Mesendoderm (in vitro differentiated cells): ENCODE data around the gene CCDC32.

Experiments
- DNase-seq: peaks from one replicate; pipeline ENCODE4 v3.0.0; 2013
- H2AK5ac ChIP-seq: 2 replicates; pipeline ENCODE4 v1.6.1; 2013; ENCODE audit warnings: low read length, inconsistent platforms
- H2BK120ac ChIP-seq: 2 replicates; pipeline ENCODE4 v1.6.1; 2013; ENCODE audit warnings: low read depth, mild to moderate bottlenecking, low read length, moderate library complexity, mixed read lengths
- H2BK15ac ChIP-seq: replicated peaks from 2 replicates; pipeline ENCODE4 v1.6.1; 2013; ENCODE audit warnings: low read depth, mild to moderate bottlenecking, moderate library complexity
- H2BK5ac ChIP-seq: 2 replicates; pipeline ENCODE4 v1.6.1; 2013; ENCODE audit warnings: low read length, inconsistent platforms
- H3K18ac ChIP-seq: 2 replicates; pipeline ENCODE4 v1.6.1; 2013; ENCODE audit warnings: mild to moderate bottlenecking, low read length, mixed read lengths
- H3K23ac ChIP-seq: one replicate; pipeline ENCODE4 v1.6.1; 2013; ENCODE audit warnings: low read length
- H3K27ac ChIP-seq: 2 replicates; pipeline ENCODE4 v1.5.1; 2013; ENCODE audit warnings: low read depth, mild to moderate bottlenecking, inconsistent platforms, low read length, moderate library complexity
- H3K27me3 ChIP-seq: 2 replicates; pipeline ENCODE4 v1.6.1; 2013; ENCODE audit warnings: low read length, control low read depth, mild to moderate bottlenecking, inconsistent platforms; ENCODE audit not compliant: insufficient read depth, poor library complexity
- H3K36me3 ChIP-seq: 2 replicates; pipeline ENCODE4 v1.6.1; 2013; ENCODE audit warnings: low read length, inconsistent platforms; ENCODE audit not compliant: control insufficient read depth, insufficient read depth
- H3K4ac ChIP-seq: one replicate; pipeline ENCODE4 v1.6.1; 2013; ENCODE audit warnings: low read depth, mild to moderate bottlenecking, low read length, moderate library complexity
- H3K4me1 ChIP-seq: 2 replicates; pipeline ENCODE4 v1.6.1; 2013; ENCODE audit warnings: low read depth, low read length, inconsistent platforms; ENCODE audit not compliant: control insufficient read depth
- H3K4me2 ChIP-seq: 2 replicates; pipeline ENCODE4 v1.6.1; 2013; ENCODE audit warnings: low read length
- H3K4me3 ChIP-seq: 2 replicates; pipeline ENCODE4 v1.5.1; 2013; ENCODE audit warnings: mild to moderate bottlenecking, low read length
- H3K56ac ChIP-seq: one replicate; pipeline ENCODE4 v1.6.1; 2013; ENCODE audit warnings: low read length
- H3K79me1 ChIP-seq: 2 replicates; pipeline ENCODE4 v1.6.1; 2013; ENCODE audit warnings: low read length, inconsistent platforms
- H3K79me2 ChIP-seq: 2 replicates; pipeline ENCODE4 v1.6.1; 2013; ENCODE audit warnings: mild to moderate bottlenecking, low read length; ENCODE audit not compliant: control insufficient read depth, insufficient read depth
- H3K9ac ChIP-seq: 2 replicates; pipeline ENCODE4 v1.6.1; 2013; ENCODE audit warnings: low read length, inconsistent platforms
- H4K5ac ChIP-seq: one replicate; pipeline ENCODE4 v1.6.1; 2013; ENCODE audit warnings: low read length
- H4K8ac ChIP-seq: one replicate; pipeline ENCODE4 v1.6.1; 2013; ENCODE audit warnings: low read depth, mild to moderate bottlenecking, control low read depth, low read length, moderate library complexity
- WGBS: extraction: QIAGEN DNeasy Blood & Tissue Kit; methylation state at CpG from one replicate; pipeline ENCODE4 v1.1.7; 2013; ENCODE audit warnings: low lambda C conversion rate, missing lambda C conversion rate; ENCODE audit not compliant: insufficient coverage; ENCODE audit errors: extremely low coverage; 5-methylcytosine and 5-hydroxymethylcytosine counted together

Gene CCDC32

DNA sequence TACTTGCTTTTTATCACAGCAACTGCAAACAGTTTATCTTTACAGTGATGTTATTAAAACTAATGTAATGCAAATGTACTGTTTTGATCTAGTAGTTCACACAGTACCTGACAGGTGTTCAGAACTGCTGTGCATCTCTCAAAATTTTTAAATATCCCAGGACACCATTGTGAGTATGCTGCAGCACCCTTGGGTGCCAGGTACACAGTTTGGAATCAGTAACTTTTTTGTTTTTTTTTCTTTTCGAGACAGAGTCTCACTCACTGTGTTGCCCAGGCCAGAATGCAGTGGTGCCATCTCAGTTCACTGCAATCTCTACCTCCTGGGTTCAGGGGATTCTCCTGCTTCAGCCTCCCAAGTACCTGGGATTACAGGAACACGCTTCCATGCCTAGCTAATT is 32.2 kb upstream of the CCDC32 start:
- Histone ChIP-seq H3K18ac (no peak overlapping the region), H2BK5ac (no peak overlapping the region), H3K4me1 (no peaks in the 10 kb centered on the region), H4K5ac (no peak overlapping the region), H3K9ac (no peak overlapping the region), H3K56ac (no peak overlapping the region), H3K36me3 (no peaks in the 10 kb centered on the region), H2AK5ac (no peak overlapping the region), H3K27ac (no peak overlapping the region), H2BK120ac (no peak overlapping the region), H3K4ac (no peak overlapping the region), H3K4me3 (no peak overlapping the region), H4K8ac (no peak overlapping the region), H3K27me3 (no peaks in the 10 kb centered on the region), H2BK15ac (no peak overlapping the region), H3K4me2 (no peak overlapping the region), H3K79me2 (peaks cover 2% of the 10 kb centered on the region), H3K79me1 (peaks cover 8% of the 10 kb centered on the region), H3K23ac (no peak overlapping the region)
- WGBS, result no CpG with 5 or more reads among the region's 2 CpGs
- DNase-seq, result no peak

DNA sequence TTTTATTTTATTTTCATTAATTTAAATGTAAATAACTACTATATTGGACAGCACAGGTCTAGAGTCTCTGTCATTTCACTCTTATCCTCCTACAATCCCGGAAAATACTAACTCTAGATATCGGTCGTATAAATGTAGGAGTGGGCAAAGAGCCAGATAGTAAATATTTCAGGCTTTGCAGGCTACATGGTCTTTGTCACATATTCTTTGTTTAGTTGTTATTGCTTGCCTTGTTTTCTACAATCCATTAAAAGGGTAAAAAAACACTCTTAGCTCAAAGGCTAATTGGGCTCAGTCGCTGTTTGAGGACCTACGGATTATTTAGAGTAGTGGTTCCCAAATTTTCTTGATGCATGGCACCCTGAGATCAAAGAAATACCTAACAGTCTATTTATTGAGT is 30.9 kb upstream of the CCDC32 start:
- Histone ChIP-seq H4K8ac (no peak overlapping the region), H3K4ac (no peak overlapping the region), H3K27me3 (no peaks in the 10 kb centered on the region), H3K9ac (no peak overlapping the region), H3K27ac (no peak overlapping the region), H3K4me3 (no peak overlapping the region), H2AK5ac (no peak overlapping the region), H3K4me1 (no peaks in the 10 kb centered on the region), H2BK120ac (no peak overlapping the region), H3K79me2 (peaks cover 2% of the 10 kb centered on the region), H3K18ac (no peak overlapping the region), H2BK15ac (no peak overlapping the region), H4K5ac (no peak overlapping the region), H2BK5ac (no peak overlapping the region), H3K79me1 (peaks cover 6% of the 10 kb centered on the region), H3K36me3 (no peaks in the 10 kb centered on the region), H3K56ac (no peak overlapping the region), H3K23ac (no peak overlapping the region), H3K4me2 (no peak overlapping the region)
- DNase-seq, result no peak
- WGBS, result no CpG with 5 or more reads among the region's 5 CpGs

DNA sequence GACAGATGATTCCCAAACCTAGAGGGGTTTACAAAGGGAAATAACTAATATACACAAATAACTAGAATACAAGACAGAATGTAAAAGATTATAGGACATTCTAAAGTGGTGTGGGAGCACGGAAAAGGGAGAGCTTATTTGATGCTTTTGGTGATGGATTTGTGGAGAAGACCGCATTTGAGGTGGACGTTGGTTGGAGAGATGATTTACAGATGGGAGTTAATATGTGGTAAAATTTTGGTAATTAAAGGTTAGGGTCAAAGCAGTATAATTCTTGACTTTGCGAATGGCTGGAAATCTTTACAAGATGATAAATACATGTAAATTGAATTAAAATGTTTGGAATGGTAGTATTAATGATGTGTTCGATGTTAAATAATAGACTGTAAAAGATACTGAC is 30.4 kb upstream of the CCDC32 start:
- Histone ChIP-seq H2BK15ac (no peak overlapping the region), H3K27me3 (no peaks in the 10 kb centered on the region), H3K36me3 (no peaks in the 10 kb centered on the region), H3K79me1 (peaks cover 6% of the 10 kb centered on the region), H3K79me2 (peaks cover 2% of the 10 kb centered on the region), H4K5ac (no peak overlapping the region), H3K18ac (no peak overlapping the region), H2BK5ac (no peak overlapping the region), H4K8ac (no peak overlapping the region), H3K4me3 (no peak overlapping the region), H2AK5ac (no peak overlapping the region), H3K27ac (no peak overlapping the region), H3K23ac (no peak overlapping the region), H3K4me1 (no peaks in the 10 kb centered on the region), H2BK120ac (no peak overlapping the region), H3K56ac (peak overlapping the region; percentile 65), H3K4me2 (peak overlapping the region; percentile 51), H3K9ac (peak overlapping the region; percentile 58), H3K4ac (no peak overlapping the region)
- no peak for DNase-seq
- WGBS, result 100% methylated on average over 4 of the region's 5 CpGs

DNA sequence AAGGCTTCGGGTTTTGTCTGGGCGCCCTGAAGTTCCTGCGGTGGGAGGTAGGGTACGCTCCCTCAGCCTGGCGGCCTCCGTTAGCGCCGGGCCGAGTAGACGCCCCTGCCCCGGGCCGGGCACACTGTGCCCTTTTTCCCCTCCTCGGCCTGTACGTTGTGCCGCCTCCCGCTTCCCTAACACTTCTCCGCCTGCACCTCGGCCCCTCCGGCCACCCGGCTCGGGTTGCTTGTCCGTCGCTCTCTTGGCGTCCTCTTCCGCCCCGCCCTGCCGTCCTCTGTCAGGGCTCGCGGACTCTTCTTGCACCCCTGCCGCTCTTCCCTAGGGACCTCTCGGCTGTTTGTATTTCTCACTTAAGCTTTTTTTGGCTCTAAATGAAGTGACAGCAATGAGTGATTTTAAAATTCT is 29.6 kb upstream of the CCDC32 start:
- Histone ChIP-seq H3K27me3 (no peaks in the 10 kb centered on the region), H3K23ac (no peak overlapping the region), H3K4me2 (peak overlapping the region; percentile 67), H2BK5ac (peak overlapping the region; percentile 35), H2BK120ac (no peak overlapping the region), H2BK15ac (no peak overlapping the region), H3K56ac (peak overlapping the region; percentile 93), H3K9ac (peak overlapping the region; percentile 88), H3K4ac (no peak overlapping the region), H3K36me3 (no peaks in the 10 kb centered on the region), H3K27ac (peak overlapping the region; percentile 96), H4K8ac (no peak overlapping the region), H2AK5ac (no peak overlapping the region), H3K18ac (peak overlapping the region; percentile 42), H3K4me1 (no peaks in the 10 kb centered on the region), H4K5ac (no peak overlapping the region), H3K79me2 (peaks cover 2% of the 10 kb centered on the region), H3K79me1 (peaks cover 6% of the 10 kb centered on the region), H3K4me3 (peak overlapping the region; percentile 94)
- no peak for DNase-seq
- no CpG with 5 or more reads among the region's 31 CpGs for WGBS

DNA sequence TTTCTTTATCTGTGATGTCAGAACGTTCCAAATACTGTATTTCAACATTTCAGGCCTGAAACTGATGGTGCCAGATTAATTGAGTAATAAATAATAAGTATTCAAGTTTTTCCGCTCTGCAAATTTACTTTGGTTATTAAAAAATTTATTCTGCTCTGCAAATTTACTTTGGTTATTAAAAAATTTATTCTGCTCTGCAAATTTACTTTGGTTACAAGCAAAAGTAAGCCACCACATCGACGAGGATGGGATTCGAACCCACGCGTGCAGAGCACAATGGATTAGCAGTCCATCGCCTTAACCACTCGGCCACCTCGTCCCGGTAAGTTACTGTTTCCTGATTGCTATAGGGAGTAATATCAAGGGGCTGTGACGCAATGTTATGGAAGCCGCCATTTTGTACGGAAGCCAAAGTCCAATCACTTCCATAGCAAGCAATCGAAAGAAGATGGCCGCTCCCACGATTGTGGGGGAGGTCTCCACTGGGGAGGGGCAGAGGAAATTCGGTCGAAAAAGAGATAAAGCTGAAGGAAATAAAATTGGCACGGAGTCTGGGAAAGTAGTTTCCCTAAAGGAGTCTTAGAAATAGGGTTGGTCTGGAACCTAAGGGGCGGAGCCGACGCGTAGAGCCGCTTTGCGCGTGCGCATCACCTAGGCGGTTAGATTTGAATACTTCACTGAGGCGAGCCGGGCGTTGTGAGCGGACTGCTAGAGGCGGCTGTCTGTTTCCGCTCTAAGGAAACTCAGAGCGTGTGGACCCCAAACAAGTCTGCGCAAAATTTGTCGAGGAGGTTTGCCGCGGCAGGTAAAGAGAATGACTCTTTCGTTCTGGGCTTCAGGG is 29.0 kb upstream of the CCDC32 start, which contains the start of gene KNL1:
Gene KNL1, plus strand, starts transcription at position 662 of the 841 bp plus-strand sequence. CDS start 8,683 bp downstream, outside the sequence.
- no peak within 1 kb of the TSS for H2AK5ac ChIP-seq
- H3K27ac ChIP-seq, result peak within 1 kb of the TSS; percentile 96
- H3K18ac ChIP-seq, result peak within 1 kb of the TSS; percentile 64
- DNase-seq, result peak; percentile 97
- no peaks in the 10 kb centered on the region for H3K4me1 ChIP-seq
- H2BK15ac ChIP-seq, result no peak within 1 kb of the TSS
- peak within 1 kb of the TSS; percentile 88 for H3K4ac ChIP-seq
- H3K36me3 ChIP-seq, result no peaks in the 10 kb centered on the region
- peaks cover 6% of the 10 kb centered on the region for H3K79me1 ChIP-seq
- no peak within 1 kb of the TSS for H4K8ac ChIP-seq
- no CpG with 5 or more reads among the region's 41 CpGs for WGBS
- H3K79me2 ChIP-seq, result peaks cover 2% of the 10 kb centered on the region
- H2BK5ac ChIP-seq, result peak within 1 kb of the TSS; percentile 69
- H3K4me2 ChIP-seq, result peak within 1 kb of the TSS; percentile 67
- peak within 1 kb of the TSS; percentile 94 for H3K4me3 ChIP-seq
- H4K5ac ChIP-seq, result peak within 1 kb of the TSS; percentile 97
- no peak within 1 kb of the TSS for H3K23ac ChIP-seq
- H3K9ac ChIP-seq, result peak within 1 kb of the TSS; percentile 88
- H3K27me3 ChIP-seq, result no peaks in the 10 kb centered on the region
- peak within 1 kb of the TSS; percentile 93 for H3K56ac ChIP-seq
- H2BK120ac ChIP-seq, result no peak within 1 kb of the TSS
